Transverse colon (tissue), 4 donors: Measurements from ENCODE around the gene AOPEP. TPM values are rescaled to one million over a fixed set of nuclear protein-coding genes. Genes with fewer than 3 reads are reported as not detected.

Experiments
- DNase-seq: peaks from one replicate; pipeline ENCODE4 v3.0.0-alpha.2; 2019
- H3K27ac ChIP-seq, 4 donors: fragments of 200-600 bp; sonication (generic); 2 replicates each; pipeline ENCODE4 v1.5.1; 2016 to 2018; ENCODE audit warnings: inconsistent platforms in 4 of 4
- H3K27me3 ChIP-seq: fragments of 200-600 bp; sonication (generic); 2 replicates; pipeline ENCODE4 v1.5.1; 2017; ENCODE audit warnings: inconsistent platforms
- H3K36me3 ChIP-seq, 4 donors: fragments of 200-600 bp; sonication (generic); 2 replicates each; pipeline ENCODE4 v1.5.1; 2017 to 2019; ENCODE audit warnings: inconsistent platforms in 4 of 4
- H3K4me1 ChIP-seq, 4 donors: fragments of 200-600 bp; sonication (generic); 2 replicates each; pipeline ENCODE4 v1.5.1; 2017 to 2020; ENCODE audit warnings: inconsistent platforms in 4 of 4
- H3K4me3 ChIP-seq, 4 donors: fragments of 200-600 bp; sonication (generic); 1 replicate in 1 of 4; 2 replicates in 3 of 4; pipeline versions ENCODE4 v1.5.1 to v1.6.1; 2017 to 2019; ENCODE audit warnings: inconsistent platforms in 4 of 4
- H3K9me3 ChIP-seq, 2 donors: fragments of 200-600 bp; sonication (generic); 2 replicates each; pipeline ENCODE4 v1.5.1; 2017 to 2019; ENCODE audit warnings: inconsistent platforms in 2 of 2
- CTCF ChIP-seq, 5 experiments: fragments of 200-600 bp in 3 of 5; fragments of 450-650 bp in 2 of 5; sonication (generic) in 3 of 5; IDR thresholded peaks; 1 replicate in 2 of 5; 2 replicates in 3 of 5; pipeline ENCODE4 v1.5.1; 2016 to 2017; ENCODE audit warnings: antibody characterized with exemption in 5 of 5, inconsistent platforms in 3 of 5, mild to moderate bottlenecking in 2 of 5, moderate library complexity in 1 of 5
- EP300 ChIP-seq: sonication (generic); formaldehyde crosslinking; IDR thresholded peaks from one replicate; pipeline ENCODE4 v1.6.1; 2017; ENCODE audit warnings: antibody characterized with exemption, low read depth
- POLR2A ChIP-seq: fragments of 450-650 bp; IDR thresholded peaks from one replicate; pipeline ENCODE4 v1.6.1; 2016; ENCODE audit warnings: antibody characterized with exemption, mild to moderate bottlenecking, moderate library complexity
- POLR2AphosphoS5 ChIP-seq, 3 donors: sonication (generic); formaldehyde crosslinking; IDR thresholded peaks; one replicate each; pipeline ENCODE4 v1.6.1; 2016; ENCODE audit warnings: antibody characterized with exemption in 3 of 3
- WGBS, 2 donors: methylation state at CpG; one replicate each; pipeline ENCODE4 v1.1.5; 2018; ENCODE audit warnings: low coverage in 1 of 2; 5-methylcytosine and 5-hydroxymethylcytosine counted together
- in situ Hi-C, 4 donors: fragments of 200-750 bp; cut with MboI; loops; one replicate each; pipeline versions ENCODE4 v1.15.0 to v1.15.1; 2017; ENCODE audit warnings: low sequenced_read_pairs in 3 of 4, low pct_ligation_motif_present in 1 of 4, low pct_unique_long_range_greater_than_20kb in 1 of 4
- intact Hi-C: fragments of 100-400 bp; cut with DNase I; formaldehyde crosslinking; loops from one replicate; pipeline ENCODE4 v1.15.1; 2023; ENCODE audit warnings: low total_unique reads
- total RNA-seq, 4 donors: library from RNA; depleted of rRNA; stranded (reverse); fragments of >200 nt; gene quantifications; one replicate each; pipeline ENCODE4 v1.1.0, GENCODE V29; 2016

The AOPEP gene
- total RNA-seq, 4 donors from 2014 or later = 53.0 to 129 (median 92.7) TPM

- intact Hi-C loops (no loop called here), in situ Hi-C loops (no loop called here)
- TF ChIP-seq EP300 (no peak), POLR2A (no peak), POLR2AphosphoS5 (IDR thresholded peaks at IDR 0.05) (no peak), CTCF (IDR thresholded peaks at IDR 0.05) (no peak)
- no peaks in the 10 kb centered on the region for H3K27me3 ChIP-seq
- no peaks in the 10 kb centered on the region for H3K36me3 ChIP-seq
- no peaks in the 10 kb centered on the region for H3K9me3 ChIP-seq
- H3K4me3 ChIP-seq = no peak overlapping the region
- no peak for DNase-seq
- peak overlapping the region; percentile 20 to 44 (median 30) for H3K27ac ChIP-seq
- WGBS, 2 donors = 50 to 78% methylated on average over 1 to 11 of the region's 11 CpGs
- no peaks in the 10 kb centered on the region for H3K4me1 ChIP-seq
Measured at GRCh38 chr9:94973451-94973941, 247.0 kb downstream of the AOPEP start.

GRCh38 chr9:94974154-94974879 is 247.8 kb downstream of the AOPEP start:
- no peak for TF ChIP-seq POLR2A
- no peak for TF ChIP-seq EP300
- Histone ChIP-seq H3K27me3 (no peaks in the 10 kb centered on the region), H3K4me3 (no peak overlapping the region), H3K4me1 (no peaks in the 10 kb centered on the region), H3K27ac (peak overlapping the region; percentile 10 to 53 (median 30)), H3K36me3 (no peaks in the 10 kb centered on the region), H3K9me3 (no peaks in the 10 kb centered on the region)
- DNase-seq = no peak
- intact Hi-C loops (no loop called here), in situ Hi-C loops (no loop called here)
- WGBS, 2 donors = 63 to 80% methylated on average over 3 to 10 of the region's 10 CpGs

DNA sequence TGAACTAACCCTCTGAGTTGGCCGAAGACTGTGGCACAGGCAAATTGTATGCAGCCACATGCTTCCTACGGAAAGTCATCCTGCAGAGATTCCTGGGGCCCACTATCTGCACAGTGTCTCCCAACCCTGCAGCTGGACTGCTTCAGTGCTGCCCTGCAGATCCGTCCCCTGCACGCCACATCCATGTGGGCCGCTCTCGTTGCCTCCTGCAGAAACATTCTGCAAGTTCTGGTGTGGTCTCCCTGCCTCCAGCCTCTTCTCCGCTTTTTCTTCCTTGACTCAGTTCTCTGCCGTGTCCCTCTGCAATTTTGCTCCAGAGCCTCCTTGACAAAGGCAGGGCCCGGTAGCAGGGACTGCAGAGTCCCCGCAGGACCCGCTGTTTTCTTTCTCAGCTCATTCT is 249.0 kb downstream of the AOPEP start:
- no peaks in the 10 kb centered on the region for H3K9me3 ChIP-seq
- in situ Hi-C loops (no loop called here), intact Hi-C loops (no loop called here)
- H3K4me3 ChIP-seq = no peak overlapping the region
- no peaks in the 10 kb centered on the region for H3K4me1 ChIP-seq
- DNase-seq = no peak
- no peak overlapping the region for H3K27ac ChIP-seq
- TF ChIP-seq POLR2A = no peak
- no peak for TF ChIP-seq CTCF (IDR thresholded peaks at IDR 0.05)
- TF ChIP-seq POLR2AphosphoS5 (IDR thresholded peaks at IDR 0.05) = no peak
- TF ChIP-seq EP300 = no peak
- 93 to 100% methylated on average over 9 to 11 of the region's 11 CpGs for WGBS, 2 donors
- H3K36me3 ChIP-seq = no peaks in the 10 kb centered on the region
- H3K27me3 ChIP-seq = no peaks in the 10 kb centered on the region

DNA sequence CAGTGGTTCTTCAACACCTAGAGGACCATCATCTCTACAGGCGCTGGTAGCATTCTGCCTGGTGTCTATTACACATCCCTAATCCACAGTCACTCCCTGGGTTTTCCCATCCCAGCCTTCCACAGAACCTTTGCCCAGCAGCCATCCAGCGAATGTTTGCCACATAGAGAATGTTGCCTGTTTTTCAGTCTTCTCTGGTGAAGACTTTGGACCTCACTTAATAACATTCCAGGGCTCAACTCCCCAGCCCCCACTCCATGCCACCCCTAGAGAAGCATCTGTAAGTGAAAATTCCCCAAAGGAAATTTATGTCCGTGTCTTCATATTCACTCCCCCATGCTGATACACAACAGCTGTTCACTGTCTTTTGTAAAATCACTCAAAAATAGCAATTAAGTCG is 249.6 kb downstream of the AOPEP start:
- intact Hi-C loops = no loop called here
- in situ Hi-C loops = no loop called here
- TF ChIP-seq POLR2A (no peak), CTCF (IDR thresholded peaks at IDR 0.05) (no peak), POLR2AphosphoS5 (IDR thresholded peaks at IDR 0.05) (no peak), EP300 (no peak)
- DNase-seq = no peak
- WGBS, 2 donors = 72 to 85% methylated on average over 3 to 4 of the region's 4 CpGs
- no peaks in the 10 kb centered on the region for H3K9me3 ChIP-seq
- no peaks in the 10 kb centered on the region for H3K27me3 ChIP-seq
- no peak overlapping the region for H3K27ac ChIP-seq
- H3K4me3 ChIP-seq = no peak overlapping the region
- no peaks in the 10 kb centered on the region for H3K4me1 ChIP-seq
- no peaks in the 10 kb centered on the region for H3K36me3 ChIP-seq

- no peak overlapping the region for H3K4me3 ChIP-seq
- H3K27me3 ChIP-seq = no peaks in the 10 kb centered on the region
- H3K27ac ChIP-seq = no peak overlapping the region
- TF ChIP-seq POLR2A (no peak), EP300 (no peak), CTCF (IDR thresholded peaks at IDR 0.05) (no peak), POLR2AphosphoS5 (IDR thresholded peaks at IDR 0.05) (no peak)
- no peaks in the 10 kb centered on the region for H3K9me3 ChIP-seq
- in situ Hi-C loops (no loop called here), intact Hi-C loops (no loop called here)
- H3K4me1 ChIP-seq = no peaks in the 10 kb centered on the region
- DNase-seq = no peak
- H3K36me3 ChIP-seq = no peaks in the 10 kb centered on the region
- 94 to 100% methylated on average over 3 to 5 of the region's 5 CpGs for WGBS, 2 donors
Measured at GRCh38 chr9:94977416-94977815, 250.9 kb downstream of the AOPEP start.
